ENCODE measurements around the gene TPSAB1.

The TPSAB1 gene

DNA sequence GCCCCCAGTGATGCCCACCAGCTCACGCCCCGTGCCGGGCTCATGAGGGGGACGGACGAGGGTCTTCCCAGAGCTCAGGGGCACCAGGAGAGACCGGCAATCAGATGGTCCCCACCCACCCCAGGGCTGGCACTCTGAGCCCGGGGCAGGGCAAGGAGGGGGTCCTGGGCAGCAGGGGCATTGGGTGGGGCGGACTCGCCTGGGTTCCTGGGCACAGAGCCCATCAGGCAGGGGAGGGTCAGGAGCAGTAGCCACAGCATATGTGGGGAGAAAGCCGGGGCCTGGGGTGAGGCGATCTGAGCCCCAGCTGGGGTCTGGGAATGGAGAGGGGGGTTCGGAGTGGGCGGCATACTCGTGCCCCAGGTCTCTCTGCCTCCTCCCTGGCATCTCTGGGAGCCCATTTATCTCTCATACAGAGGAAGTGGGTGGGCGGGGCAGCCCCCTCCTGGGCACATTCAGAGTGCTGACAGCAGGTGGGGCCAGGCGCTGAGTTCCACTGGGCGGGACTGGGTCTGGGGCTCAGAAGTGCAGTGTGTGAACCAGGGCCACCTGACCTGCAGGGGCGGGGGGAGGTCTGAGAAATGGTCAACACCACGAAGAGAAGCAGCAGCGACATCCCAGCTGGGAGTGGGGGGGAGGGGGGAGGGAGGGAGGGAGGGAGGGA lies 48.4 kb downstream of the TPSAB1 start:
- no peak for DNase-seq

DNA sequence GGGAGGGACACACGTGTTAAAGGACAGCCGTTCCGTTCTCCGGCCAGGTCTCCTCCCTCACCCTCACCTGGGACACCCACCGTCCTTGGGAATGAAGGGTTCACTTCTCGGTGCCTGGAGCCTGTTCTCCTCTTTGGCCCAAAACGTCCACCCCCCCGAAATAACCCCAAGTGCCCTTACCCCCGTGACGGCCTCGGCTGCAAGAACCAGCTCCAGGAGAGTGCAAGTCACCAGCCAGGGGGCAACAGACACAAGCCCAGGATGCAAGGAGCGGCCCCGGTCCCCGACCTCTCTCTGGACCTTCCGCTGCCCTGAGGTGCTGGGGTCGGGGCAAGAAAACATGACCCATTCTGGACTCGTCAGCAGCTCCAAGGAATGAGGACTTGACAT lies 49.0 kb downstream of the TPSAB1 start:
- DNase-seq, result no peak

DNA sequence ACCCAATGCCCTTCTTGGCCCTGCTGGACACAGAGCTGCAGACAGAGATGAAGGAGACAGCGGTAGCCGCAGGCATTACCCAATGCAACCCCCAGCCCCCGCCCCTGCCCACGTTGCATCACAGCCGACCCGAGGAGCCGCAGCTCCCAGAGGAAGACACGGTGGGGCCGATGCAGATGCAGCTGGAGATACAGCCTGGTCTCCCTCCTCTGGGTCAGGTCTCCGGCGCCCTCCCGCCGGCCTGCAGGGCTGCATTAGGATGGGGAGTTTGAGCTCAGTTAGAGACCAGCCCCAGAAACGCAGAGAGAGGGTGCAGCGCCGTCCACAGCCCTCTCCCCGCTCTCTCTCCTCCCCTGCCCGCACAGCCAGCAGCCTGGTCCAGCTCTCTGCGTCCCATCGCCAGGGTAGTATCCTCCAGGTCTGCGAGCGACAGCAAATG lies 49.6 kb downstream of the TPSAB1 start:
- no peak for DNase-seq

DNA sequence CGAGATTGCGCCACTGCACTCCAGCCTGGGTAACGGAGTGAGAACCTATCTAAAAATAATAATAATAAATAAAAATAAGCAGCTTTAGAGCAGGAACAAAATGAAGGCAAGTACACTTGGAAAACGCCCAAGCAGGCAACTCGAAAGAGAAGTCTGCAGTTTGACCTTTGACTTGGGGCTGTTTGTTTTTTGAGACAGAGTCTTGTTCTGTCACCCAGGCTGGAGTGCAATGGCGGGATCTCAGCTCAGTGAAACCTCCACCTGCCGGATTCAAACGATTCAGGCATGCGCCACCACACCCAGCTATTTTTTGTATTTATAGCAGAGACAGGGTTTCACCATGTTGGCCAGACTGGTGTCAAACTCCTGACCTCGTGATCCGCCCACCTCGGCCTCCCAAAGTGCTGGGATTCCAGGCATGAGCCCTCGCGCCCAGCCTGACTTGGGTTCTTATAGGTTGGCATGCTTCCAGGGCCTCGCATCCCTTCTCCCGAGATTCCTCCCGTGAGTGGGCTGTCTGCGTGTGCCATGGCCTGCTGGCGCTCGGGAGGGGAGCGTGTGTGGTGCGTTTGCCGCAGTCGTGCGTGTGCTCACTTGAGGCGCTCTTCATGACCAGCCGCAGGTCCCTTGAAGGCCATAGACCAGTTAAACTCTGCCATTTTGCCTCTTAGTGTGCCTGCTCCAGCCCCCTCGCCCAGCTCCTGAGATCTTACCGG lies 50.5 kb downstream of the TPSAB1 start:
- no peak for DNase-seq

DNA sequence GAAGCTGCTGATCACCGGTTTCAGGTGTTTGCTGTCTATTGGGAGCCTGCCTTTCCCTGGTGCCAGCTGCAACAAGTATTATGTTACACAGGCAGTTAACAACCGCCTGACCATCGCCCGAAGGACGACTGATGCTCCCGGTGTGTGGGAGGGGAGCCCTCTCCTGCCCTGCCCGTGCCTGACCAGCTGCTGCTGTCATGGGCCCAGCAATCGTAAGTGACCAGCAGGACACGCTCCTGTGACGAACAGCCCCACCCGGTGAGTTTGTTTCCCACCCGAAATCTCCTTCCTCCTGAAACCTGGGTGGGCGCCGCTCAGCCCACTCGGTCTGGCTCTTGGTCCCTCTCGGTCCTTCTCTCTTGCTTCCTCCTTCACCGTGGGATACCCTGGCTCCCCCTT lies 51.1 kb downstream of the TPSAB1 start:
- no peak for DNase-seq
